Gastroesophageal sphincter (tissue), 4 donors: ENCODE results near the gene PBRM1. TPM values are rescaled to one million over a fixed set of nuclear protein-coding genes. Genes with fewer than 3 reads are reported as not detected.

Source experiments
- ATAC-seq: fragments of 150-250 bp; one replicate; pipeline ENCODE4 v1.9.1; 2016; ENCODE audit warnings: mild to moderate bottlenecking, moderate library complexity
- H3K27ac ChIP-seq, 4 donors: fragments of 200-600 bp; sonication (generic) in 3 of 4; 1 replicate in 3 of 4; 2 replicates in 1 of 4; pipeline ENCODE4 v1.5.1; 2016 to 2019
- H3K27me3 ChIP-seq: fragments of 200-600 bp; sonication (generic); one replicate; pipeline ENCODE4 v1.5.1; 2019
- H3K36me3 ChIP-seq, 2 donors: fragments of 200-600 bp; sonication (generic); one replicate each; pipeline ENCODE4 v1.5.1; 2019; ENCODE audit warnings: control low read depth in 1 of 2
- H3K4me1 ChIP-seq, 3 donors: fragments of 200-600 bp; sonication (generic); 1 replicate in 2 of 3; 2 replicates in 1 of 3; pipeline ENCODE4 v1.5.1; 2016 to 2019; ENCODE audit warnings: control low read depth in 2 of 3
- H3K4me3 ChIP-seq, 2 donors: fragments of 200-600 bp; sonication (generic); one replicate each; pipeline ENCODE4 v1.5.1; 2019; ENCODE audit warnings: mild to moderate bottlenecking in 1 of 2, moderate library complexity in 1 of 2
- H3K9me3 ChIP-seq, 3 donors: fragments of 200-600 bp; sonication (generic); one replicate each; pipeline ENCODE4 v1.5.1; 2017 to 2019; ENCODE audit warnings: control low read depth in 2 of 3
- CTCF ChIP-seq, 4 experiments: fragments of 200-600 bp in 2 of 4; fragments of 450-650 bp in 2 of 4; sonication (generic) in 1 of 4; IDR thresholded peaks; one replicate each; pipeline ENCODE4 v1.5.1; 2017 to 2019; ENCODE audit warnings: antibody characterized with exemption in 4 of 4, mild to moderate bottlenecking in 2 of 4, moderate library complexity in 2 of 4
- EP300 ChIP-seq: sonication (generic); formaldehyde crosslinking; IDR thresholded peaks from one replicate; pipeline ENCODE4 v1.6.1; 2017; ENCODE audit warnings: antibody characterized with exemption, mild to moderate bottlenecking
- POLR2A ChIP-seq, 2 donors: fragments of 450-650 bp; IDR thresholded peaks; one replicate each; pipeline ENCODE4 v1.6.1; 2017; ENCODE audit warnings: antibody characterized with exemption in 2 of 2, mild to moderate bottlenecking in 2 of 2, moderate library complexity in 1 of 2
- POLR2AphosphoS5 ChIP-seq: sonication (generic); formaldehyde crosslinking; IDR thresholded peaks from one replicate; pipeline ENCODE4 v1.6.1; 2017; ENCODE audit warnings: antibody characterized with exemption
- WGBS, 2 donors: methylation state at CpG; one replicate each; pipeline ENCODE4 v1.1.5; 2018; ENCODE audit warnings: low coverage in 1 of 2; 5-methylcytosine and 5-hydroxymethylcytosine counted together
- total RNA-seq, 4 donors: library from RNA; depleted of rRNA; stranded (reverse); fragments of >200 nt; gene quantifications; one replicate each; pipeline ENCODE4 v1.1.0, GENCODE V29; 2016

Gene PBRM1
- total RNA-seq, 4 donors from 2014 or later = 73.9 to 105 (median 98.4) TPM

- WGBS, 2 donors = 78 to 88% methylated on average over 3 to 6 of the region's 6 CpGs
- Histone ChIP-seq H3K4me1 (peaks cover 0 to 14% (median 0%) of the 10 kb centered on the region in 3 donors), H3K9me3 (no peaks in the 10 kb centered on the region), H3K27ac (peak overlapping the region in 3 of 4 donors; percentile 7 to 40 (median 27)), H3K4me3 (no peak overlapping the region), H3K27me3 (no peaks in the 10 kb centered on the region), H3K36me3 (peaks cover 0 to 62% of the 10 kb centered on the region in 2 donors)
- TF ChIP-seq POLR2A (IDR thresholded peaks at IDR 0.05) = no peak
- TF ChIP-seq CTCF (IDR thresholded peaks at IDR 0.05) = no peak
- TF ChIP-seq EP300 = no peak
- TF ChIP-seq POLR2AphosphoS5 = no peak
- no peak for ATAC-seq
These were observed 111.4 kb downstream of the PBRM1 start for GRCh38 chr3:52574056-52574965.

GRCh38 chr3:52572221-52572620, 113.5 kb downstream of the PBRM1 start:
- Histone ChIP-seq H3K4me1 (peaks cover 0 to 14% (median 0%) of the 10 kb centered on the region in 3 donors), H3K27ac (peak overlapping the region in 1 of 4 donors; percentile 40), H3K36me3 (peaks cover 0 to 45% of the 10 kb centered on the region in 2 donors), H3K4me3 (no peak overlapping the region), H3K9me3 (no peaks in the 10 kb centered on the region), H3K27me3 (no peaks in the 10 kb centered on the region)
- no peak for TF ChIP-seq CTCF (IDR thresholded peaks at IDR 0.05)
- no peak for TF ChIP-seq EP300
- TF ChIP-seq POLR2A (IDR thresholded peaks at IDR 0.05) = no peak
- TF ChIP-seq POLR2AphosphoS5 = no peak
- WGBS, 2 donors = 50 to 64% methylated on average over 2 to 6 of the region's 6 CpGs
- ATAC-seq = no peak

- TF ChIP-seq POLR2AphosphoS5 (peak; percentile 46), EP300 (no peak)
- H3K4me1 ChIP-seq = peaks cover 0 to 14% (median 0%) of the 10 kb centered on the region in 3 donors
- H3K9me3 ChIP-seq = no peaks in the 10 kb centered on the region
- H3K36me3 ChIP-seq = peaks cover 0 to 44% of the 10 kb centered on the region in 2 donors
- 55 to 62% methylated on average over 2 to 4 of the region's 4 CpGs for WGBS, 2 donors
- H3K27ac ChIP-seq = peak overlapping the region in 3 of 4 donors; percentile 23 to 54 (median 51)
- no peaks in the 10 kb centered on the region for H3K27me3 ChIP-seq
- H3K4me3 ChIP-seq = no peak overlapping the region
- no peak for ATAC-seq
These were observed 115.6 kb downstream of the PBRM1 start for GRCh38 chr3:52570076-52570475.

GRCh38 chr3:52568069-52568468, 117.6 kb downstream of the PBRM1 start:
- no peaks in the 10 kb centered on the region for H3K27me3 ChIP-seq
- ATAC-seq = no peak
- 100% methylated on average over 1 to 2 of the region's 2 CpGs for WGBS, 2 donors
- no peaks in the 10 kb centered on the region for H3K9me3 ChIP-seq
- peaks cover 0 to 44% of the 10 kb centered on the region in 2 donors for H3K36me3 ChIP-seq
- H3K27ac ChIP-seq = no peak overlapping the region
- H3K4me1 ChIP-seq = peaks cover 0 to 10% (median 0%) of the 10 kb centered on the region in 3 donors
- H3K4me3 ChIP-seq = no peak overlapping the region
- TF ChIP-seq POLR2A (IDR thresholded peaks at IDR 0.05) (no peak), POLR2AphosphoS5 (no peak), EP300 (no peak), CTCF (IDR thresholded peaks at IDR 0.05) (no peak)

- 93 to 100% methylated on average over 2 of the region's 2 CpGs for WGBS, 2 donors
- Histone ChIP-seq H3K4me3 (no peak overlapping the region), H3K27ac (no peak overlapping the region), H3K4me1 (peaks cover 0 to 3% (median 0%) of the 10 kb centered on the region in 3 donors), H3K27me3 (no peaks in the 10 kb centered on the region), H3K9me3 (no peaks in the 10 kb centered on the region), H3K36me3 (peaks cover 0 to 83% of the 10 kb centered on the region in 2 donors)
- no peak for TF ChIP-seq POLR2A (IDR thresholded peaks at IDR 0.05)
- TF ChIP-seq CTCF (IDR thresholded peaks at IDR 0.05) = no peak
- TF ChIP-seq POLR2AphosphoS5 = no peak
- no peak for TF ChIP-seq EP300
- no peak for ATAC-seq
These were observed 121.7 kb downstream of the PBRM1 start for GRCh38 chr3:52563984-52564383.
